Measurements from ENCODE around the gene DYRK1B.

DYRK1B gene

DNA sequence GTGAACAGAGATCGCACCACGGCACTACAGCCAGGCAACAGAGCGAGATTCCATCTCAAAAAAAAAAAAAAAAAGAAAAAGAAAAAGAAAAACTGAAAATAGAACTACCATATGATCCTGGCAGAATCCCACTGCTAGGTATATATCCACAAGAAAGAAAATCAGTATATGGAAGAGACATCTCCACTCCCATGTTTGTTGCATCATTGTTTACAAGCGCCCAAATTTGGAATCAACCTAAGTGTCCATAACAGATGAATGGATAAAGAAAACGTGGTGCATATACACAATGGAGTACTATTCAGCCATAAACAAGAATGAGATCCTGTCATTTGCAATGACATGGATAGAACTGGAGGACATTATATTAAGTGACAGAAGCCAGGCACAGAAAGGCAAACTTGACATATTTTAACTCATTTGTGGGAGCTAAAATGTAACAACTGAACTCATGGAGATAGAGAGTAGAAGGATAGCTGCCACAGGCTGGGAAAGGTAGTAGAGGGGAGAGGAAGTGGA, 26.1 kb downstream of the DYRK1B start:
- DNase-seq = no peak

DNA sequence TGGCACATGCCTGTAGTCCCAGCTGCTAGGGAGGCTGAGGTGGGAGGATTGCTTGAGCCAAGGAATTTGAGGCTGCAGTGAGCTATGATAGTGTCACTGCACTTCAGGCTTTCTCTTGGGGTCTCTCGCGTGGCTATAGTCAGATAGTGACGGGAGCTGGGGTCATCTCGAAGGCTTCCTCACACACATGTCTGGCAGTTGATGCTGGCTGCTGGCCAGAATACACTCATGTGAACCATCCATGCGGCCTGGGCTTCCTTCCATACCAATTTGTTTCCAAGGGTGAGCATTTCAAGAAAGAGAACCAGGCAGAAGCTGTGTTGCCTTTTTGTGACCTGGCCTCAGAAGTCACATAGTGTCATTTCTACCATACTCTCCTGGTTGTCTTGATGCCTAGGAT, 28.9 kb downstream of the DYRK1B start:
- no peak for DNase-seq

DNA sequence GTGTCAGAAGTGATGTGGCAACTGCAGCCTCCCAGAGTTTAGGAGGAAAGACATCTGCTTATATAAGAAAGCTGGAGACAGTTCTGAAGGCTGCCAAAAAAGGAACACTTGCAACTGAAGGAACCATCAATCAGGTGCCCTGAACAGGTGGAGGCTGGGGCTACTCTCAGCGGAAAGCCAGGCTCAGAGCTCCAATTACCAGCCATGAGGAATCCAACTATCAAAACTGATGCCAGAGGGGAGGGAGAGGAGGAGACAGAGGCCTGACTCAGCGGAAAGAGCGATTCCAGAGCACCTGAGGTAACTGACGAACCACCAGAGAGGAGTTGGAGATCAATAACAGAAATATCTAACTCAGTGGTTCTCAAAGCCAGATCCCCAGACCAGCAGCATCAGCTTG, 31.0 kb downstream of the DYRK1B start:
- DNase-seq = no peak

DNA sequence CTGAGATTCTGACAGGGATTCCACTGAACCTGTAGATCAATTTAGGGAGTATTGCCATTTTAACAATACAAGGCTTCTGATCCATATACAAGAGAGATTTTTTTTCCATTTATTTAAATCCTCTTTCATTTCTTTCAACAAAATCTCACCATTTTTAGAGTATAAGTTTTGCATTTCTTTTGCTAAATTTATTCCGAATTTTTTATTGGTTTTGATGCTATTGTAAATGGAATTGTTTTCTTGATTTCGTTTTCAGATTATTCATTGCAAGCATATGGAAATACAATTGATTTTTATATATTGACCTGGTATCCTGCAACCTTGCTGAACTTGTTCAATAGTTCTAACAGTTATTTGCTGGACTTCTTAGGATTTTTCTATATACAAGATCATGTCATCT, 36.9 kb downstream of the DYRK1B start:
- no peak for DNase-seq

DNA sequence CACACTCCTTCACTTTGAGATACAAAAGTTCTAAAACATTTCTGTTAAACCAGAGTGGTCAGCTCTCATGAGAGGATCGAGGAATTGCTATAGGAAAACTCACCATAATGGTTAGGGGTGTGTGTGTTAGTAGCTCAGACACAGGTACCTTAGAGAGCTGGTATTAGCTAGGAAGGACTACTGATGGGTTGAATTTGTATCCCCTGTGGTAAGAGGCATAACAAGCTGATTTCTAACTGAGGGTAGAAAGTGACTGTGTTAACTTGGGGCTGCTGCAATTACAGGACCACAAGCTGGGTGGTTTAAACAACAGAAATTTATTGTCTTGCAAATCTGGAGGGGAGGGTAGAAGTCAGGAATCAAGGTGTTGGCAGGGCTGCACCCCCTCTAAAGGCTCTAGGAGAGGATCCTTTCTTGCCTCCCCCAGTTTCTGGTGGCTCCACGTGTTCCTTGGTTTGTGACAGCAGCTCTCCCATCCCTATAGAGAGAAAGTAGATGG, 37.9 kb downstream of the DYRK1B start:
- DNase-seq = no peak

DNA sequence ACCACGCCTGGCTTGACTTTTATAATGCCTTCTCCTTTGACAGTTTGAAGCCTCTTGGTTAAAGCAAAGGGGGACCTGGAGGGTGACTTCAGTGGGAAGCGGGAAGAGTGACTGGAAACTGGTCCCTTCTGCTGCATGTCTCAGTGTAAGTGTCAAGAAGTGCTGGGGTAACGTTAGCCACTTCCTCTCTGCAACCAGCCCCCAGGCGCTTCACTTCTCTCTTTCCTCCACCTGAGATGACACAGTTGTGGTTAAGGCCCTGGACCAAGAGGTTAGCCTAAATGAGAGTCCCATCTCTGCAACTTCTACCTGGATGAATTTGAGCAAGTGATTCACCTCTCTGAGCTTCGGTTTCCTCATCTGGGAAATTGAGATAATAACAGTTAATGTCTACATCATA, 39.0 kb downstream of the DYRK1B start:
- no peak for DNase-seq

DNA sequence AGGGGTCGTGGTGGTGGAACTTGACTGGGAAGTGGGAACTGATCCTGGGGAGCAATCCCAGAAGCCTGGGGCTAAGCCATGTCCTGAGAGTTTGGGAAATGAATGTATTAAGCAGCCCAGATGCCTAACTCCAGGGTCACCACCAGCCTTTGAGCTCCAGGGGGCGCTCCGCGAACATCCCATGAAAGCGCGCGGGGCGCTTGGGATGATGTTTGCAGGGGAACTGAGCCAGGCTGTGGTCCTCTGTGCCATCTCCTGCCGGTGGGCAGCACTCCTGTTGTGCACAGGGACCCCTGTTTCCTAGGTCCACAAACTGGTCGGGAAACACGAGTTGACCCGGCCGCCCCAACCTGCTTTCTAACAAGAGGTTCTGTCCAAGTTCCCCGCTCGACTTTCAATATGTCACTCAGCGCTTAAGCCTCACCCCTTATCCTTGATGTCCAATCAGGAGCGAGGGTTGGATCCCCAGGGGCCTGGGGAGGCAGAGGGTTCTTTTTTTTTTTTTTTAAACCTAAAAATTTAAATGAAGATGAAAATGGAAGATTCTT, 40.9 kb downstream of the DYRK1B start:
- DNase-seq = no peak

DNA sequence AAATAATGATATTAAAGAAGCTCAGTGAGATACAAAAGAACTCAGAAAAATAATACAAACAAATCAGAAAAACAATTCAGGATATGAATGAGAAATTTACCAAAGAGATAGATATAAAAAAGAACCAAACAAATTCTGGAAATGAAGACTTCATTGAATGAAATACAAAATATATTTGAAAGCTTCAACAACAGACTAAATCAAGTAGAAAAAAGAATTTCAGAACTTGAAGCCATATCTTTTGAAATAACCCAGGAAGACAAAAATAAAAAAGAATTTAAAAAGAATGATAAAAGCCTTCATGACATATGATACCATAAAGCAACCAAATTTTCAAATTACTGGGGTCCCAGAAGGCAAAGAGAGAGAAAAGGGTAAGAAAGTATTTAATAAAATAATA, 45.7 kb downstream of the DYRK1B start:
- DNase-seq = no peak

DNA sequence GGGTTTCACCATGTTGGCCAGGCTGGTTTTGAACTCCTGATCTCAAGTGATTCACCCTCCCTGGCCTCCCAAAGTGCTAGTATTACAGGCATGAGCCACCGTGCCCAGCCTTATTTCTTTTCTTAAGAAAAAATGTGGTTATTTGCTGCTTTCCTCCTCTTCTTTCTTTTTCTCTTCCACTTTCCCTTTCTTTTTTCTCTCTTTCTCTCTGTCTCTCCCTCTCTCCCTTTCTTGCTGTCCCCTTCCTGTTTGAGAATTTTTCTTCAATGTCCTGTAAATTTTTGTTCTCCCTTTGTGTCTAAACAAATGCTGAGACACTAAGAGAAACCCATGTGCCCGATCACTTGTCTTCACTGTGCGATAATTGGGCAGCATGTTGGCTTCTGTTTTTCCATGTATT, 53.1 kb downstream of the DYRK1B start:
- no peak for DNase-seq

DNA sequence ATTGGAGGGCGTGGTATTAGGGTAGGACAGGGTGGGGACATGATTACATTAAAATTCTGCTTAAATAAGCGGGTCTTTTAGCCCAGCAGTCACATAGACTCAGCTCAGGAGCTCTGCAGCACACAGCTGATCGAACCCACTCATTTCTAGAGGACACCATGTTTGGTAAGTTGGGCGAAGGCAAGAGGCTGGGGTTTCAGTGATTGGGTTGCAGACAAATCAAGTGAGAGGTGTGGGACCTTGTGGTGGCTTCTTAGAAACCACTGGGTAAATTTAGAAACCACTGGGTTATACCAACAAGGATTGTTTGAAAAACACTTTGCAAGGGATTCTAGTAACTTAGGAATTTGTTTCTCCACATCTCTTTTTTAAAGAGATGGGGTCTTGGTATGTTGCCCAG, 55.2 kb downstream of the DYRK1B start, which contains the start of gene LEUTX:
Gene LEUTX, plus strand, starts transcription at position 92 of the 400 bp plus-strand sequence. Its CDS starts 67 bp downstream, at position 159.
- DNase-seq = no peak
